Stimulated activated CD4-positive, alpha-beta T cell treated with anti-CD3 and anti-CD28 coated beads, Interleukin-2, amount 100 ng/mL, for 48 hours (primary cell): ENCODE results near the gene LASP1NB.
"Not testable (repeated sequence)": the region's sequence is repeated elsewhere in the genome, so short reads cannot be mapped to it uniquely, and the experiment has no call there.

Source experiments
- DNase-seq, 2 donors: peaks; one replicate each; pipeline ENCODE4 v3.0.0-alpha.2; 2020

The LASP1NB gene

GRCh38 chr17:38897671-38898290 lies 27.6 kb upstream of the LASP1NB start:
- no peak for DNase-seq

- DNase-seq: peak in 1 of 2 donors; percentile 21
Measured at GRCh38 chr17:38898291-38898679, 27.1 kb upstream of the LASP1NB start.

DNA sequence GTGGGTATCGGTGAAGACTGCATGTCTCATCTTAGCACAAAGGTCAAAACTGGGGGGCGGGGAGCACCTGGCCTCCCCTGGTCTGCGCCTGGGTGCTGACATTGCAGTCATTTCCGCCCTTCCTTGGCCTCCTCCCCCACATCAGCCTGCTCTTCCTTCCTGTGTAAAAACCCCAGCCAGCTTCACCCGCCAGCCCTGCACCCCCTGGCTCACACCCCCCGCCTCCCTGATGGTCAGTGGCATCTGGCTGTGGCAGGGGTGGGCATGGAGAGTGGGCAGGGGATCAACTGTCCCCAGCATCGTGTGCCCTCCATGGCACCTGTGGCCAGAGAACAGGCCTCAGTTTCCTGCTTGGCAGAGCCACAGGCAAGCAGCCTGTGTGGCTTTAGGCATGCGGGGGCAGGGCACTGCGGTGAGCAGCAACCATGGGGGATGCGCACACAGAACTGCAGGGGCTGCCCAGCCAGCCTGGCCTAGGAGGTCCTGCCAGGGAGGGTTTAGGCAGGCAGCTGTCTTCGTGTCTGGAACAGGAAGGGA lies 26.5 kb upstream of the LASP1NB start:
- DNase-seq: peak; percentile 73 to 79

DNA sequence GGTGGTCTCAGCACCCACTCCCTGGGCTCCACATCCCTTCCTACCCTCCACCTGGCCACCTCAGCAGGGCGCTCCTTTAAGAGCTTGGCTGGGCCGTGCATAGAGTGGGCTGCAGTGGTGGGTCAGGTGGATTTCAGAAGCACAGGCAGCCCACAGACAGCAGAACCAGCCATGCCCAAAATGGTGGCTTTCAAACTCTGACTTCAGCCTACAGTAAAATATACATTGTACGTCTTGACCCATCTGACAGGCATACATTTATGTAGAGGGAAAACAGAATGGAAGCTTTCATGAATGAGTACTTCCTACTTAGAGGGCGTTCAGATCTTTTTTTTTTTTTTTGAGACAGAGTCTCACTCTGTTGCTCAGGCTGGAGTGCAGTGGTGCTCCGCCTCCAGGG lies 26.0 kb upstream of the LASP1NB start:
- no peak for DNase-seq

DNA sequence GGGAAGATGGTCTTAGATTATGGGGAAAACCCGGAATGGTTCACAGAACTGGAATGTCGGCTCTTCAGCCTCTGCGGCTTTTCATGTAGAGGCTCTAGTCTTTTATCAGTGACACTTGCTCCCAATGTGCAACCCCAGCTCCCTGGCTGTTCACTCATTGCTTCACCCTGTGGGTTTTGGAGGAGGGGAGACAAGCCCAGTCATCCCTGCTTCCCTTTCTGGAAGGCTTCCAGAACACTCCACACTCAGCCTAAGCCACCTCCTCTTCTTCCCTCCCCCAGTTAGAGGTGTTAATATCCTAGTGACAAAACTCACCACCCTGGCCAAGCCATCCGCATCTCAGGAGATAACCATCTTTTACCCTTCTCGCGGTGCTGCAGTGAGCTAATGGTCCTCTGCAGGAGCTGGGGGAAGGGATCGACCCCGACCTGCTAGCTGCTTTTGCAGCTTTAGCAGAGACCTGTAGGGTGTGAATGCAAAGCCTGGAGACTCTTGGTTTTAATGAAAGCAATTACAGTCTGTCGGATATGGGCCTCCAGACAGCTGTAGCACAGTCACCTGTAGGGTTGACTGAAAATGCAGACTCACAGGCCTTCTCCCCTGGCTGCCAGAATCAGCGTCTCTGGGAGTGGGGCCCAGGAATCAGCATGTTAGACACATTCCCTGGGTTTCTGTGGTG lies 24.3 kb upstream of the LASP1NB start:
- no peak for DNase-seq

DNA sequence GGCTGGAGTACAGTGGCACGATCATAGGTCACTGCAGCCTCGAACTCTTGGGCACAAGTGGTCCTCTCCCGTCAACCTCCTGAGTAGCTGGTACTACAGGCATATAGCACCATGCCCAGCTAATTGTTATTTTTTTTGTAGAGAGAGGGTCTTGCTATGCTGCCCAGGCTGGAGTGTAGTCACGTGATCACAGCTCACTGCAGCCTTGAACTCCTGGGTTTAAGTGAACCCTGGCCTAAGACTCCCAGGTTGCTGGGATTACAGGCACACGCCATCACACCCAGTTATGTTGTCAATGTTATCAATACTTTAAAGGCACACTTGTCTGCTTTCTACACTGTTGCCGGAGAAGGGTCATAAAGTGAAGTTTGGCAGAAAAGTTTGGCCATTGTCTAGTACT lies 22.0 kb upstream of the LASP1NB start:
- DNase-seq: no peak

GRCh38 chr17:38904892-38905291 lies 20.5 kb upstream of the LASP1NB start:
- DNase-seq: no peak

GRCh38 chr17:38905375-38905774 lies 20.0 kb upstream of the LASP1NB start:
- DNase-seq: no peak

DNA sequence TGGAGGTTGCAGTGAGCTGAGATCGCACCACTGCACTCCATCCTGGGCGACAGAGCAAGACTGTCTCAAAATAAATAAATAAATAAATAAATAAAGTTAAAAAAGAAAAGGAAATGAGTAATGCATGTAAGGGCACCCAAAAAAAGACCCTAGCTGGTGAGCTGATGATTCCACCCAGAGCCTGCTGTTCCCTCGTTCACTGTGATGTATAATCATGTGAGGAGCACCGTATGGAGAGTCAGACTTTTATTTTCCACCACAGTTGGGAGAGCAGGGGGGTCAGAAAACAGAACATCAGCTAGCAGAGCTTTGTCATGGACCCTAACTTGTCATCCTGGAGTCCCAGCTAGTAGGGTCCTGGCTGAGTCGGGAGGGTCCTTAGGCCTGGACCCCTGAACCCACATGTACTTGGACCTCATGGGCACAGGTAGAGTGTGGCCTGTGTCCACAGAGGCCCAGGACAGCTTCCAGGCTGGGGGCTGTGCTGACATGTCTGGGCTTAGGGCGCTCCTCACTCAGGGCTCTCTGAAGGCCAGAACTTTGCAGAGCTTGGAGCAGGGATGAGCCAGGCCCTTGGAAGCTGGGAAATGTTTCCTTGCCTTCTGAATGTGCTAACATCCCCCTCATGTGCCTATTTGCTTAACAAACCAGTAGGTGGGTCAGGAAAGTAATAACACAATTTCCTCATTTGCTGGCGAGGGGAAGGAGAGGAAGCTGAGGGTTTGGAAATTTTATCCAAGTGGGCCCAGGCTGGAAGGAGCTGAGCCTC lies 18.8 kb upstream of the LASP1NB start:
- no peak for DNase-seq

- DNase-seq: no peak
Measured at GRCh38 chr17:38907930-38908675, 17.3 kb upstream of the LASP1NB start.

DNA sequence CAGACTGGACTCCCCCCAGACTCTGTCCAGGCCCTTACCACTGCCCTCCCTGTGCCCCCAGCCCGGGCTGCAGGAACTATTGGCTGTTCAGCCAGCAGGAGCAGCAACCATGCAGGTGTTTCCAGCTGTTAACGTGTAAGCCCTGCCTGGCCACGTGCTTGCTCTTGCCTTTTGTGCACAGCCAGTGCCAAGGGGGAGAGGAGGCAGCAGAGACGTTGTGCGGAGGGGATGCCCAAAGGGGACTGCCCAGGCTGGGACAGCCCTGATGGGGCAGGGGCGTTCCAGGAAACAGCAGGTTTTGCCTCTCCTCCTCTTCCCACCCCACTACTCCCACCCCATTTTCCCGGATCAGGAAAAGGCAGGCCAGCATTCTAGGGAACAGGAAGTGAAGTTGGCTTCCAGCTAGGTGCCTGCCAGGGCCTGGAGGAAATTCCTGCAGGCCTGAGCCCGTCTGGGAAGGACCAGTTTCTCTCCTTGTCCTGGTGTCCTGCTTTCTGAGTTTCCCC lies 16.7 kb upstream of the LASP1NB start:
- DNase-seq: no peak

DNA sequence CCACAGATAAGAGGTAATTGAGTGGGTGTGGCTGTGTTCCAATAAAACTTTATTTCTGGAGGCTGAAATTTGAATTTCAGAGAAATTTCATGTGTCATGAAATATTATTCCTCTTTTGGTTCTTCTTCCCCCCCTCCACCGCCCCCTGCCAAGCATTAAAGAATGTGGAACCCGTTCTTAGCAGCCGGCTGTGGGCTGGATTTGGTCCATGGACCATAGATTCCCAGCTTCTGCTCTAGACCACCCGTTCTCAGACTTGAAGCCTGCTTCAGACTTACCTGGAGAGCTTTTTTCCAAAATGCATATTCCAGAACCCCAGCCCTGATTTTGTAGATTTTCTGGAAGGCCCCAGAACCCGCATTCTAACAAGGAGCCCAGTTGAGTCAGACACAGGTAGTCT lies 15.1 kb upstream of the LASP1NB start:
- DNase-seq: no peak

DNA sequence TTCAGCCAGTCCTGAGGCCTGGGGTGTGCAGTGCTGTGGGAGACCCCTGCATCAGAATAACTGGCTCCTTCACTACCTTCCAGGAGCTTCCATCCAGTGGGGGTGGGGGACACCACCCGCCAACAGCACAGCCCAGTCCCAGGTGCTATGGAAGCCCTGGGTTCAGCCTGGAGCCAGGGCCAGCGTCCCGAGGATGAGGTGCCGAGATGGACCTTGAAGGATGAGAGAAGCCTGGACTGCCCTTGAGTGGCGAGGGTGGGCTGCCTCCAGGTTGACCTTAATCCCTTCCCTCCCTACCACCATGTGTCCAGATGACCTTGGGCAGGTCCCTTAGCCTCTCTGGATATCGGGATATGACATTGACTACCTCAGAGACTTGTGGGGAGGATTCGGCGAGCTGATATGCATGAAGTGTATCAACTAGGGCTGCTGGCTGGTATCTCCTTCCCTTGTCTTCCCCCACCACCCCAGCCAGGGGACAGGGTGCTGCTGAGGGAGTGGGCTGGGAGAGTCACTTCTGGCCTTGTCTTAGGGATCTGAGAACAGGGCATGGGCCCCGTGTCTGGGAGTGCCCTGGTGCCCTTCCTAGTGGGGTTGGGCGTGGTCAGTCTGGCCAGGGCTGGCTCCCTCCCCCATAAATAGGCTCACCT lies 14.2 kb upstream of the LASP1NB start:
- no peak for DNase-seq

GRCh38 chr17:38911731-38912081 lies 13.7 kb upstream of the LASP1NB start:
- not testable (repeated sequence) for DNase-seq

GRCh38 chr17:38912221-38912813 lies 13.1 kb upstream of the LASP1NB start:
- no peak for DNase-seq

DNA sequence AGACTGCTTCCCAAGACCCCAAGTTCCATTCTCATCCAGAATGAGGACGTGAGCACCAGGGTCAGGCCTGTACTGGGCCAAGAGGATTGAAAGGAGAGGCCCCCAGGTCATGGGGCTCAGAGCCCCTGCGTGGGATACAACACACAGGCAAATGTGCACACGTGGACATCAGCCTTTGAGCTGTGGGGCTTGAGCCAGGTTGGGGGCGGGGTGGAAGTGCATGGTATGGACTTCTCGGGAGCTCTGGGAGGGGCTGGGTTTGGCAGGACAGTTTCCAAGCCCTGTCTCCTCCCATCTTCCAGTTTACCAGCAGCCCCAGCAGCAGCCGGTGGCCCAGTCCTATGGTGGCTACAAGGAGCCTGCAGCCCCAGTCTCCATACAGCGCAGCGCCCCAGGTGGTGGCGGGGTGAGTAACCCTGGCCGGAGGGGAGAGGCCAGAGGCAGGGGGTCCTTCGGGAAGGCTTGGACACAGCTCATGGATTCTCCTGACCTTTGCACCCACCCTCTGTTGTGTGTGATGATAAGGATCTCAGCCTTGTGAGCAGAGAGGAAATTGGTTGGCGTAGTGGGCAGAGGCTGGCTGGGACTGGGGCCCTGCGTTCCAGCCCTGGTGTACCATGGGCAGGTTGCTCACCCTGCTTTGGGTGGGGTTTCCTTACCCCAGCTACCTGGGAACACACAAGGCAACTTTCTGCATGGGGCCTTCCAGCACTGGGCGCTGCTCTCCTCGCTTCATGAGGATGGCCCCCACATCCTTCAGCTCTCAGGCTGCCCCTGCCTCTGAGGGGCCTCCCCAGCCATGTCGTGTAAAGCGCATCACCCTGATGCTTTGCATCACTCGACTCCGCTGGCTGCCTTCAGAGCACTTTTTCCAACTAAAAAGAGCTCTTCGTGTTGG lies 10.4 kb upstream of the LASP1NB start:
- no peak for DNase-seq

DNA sequence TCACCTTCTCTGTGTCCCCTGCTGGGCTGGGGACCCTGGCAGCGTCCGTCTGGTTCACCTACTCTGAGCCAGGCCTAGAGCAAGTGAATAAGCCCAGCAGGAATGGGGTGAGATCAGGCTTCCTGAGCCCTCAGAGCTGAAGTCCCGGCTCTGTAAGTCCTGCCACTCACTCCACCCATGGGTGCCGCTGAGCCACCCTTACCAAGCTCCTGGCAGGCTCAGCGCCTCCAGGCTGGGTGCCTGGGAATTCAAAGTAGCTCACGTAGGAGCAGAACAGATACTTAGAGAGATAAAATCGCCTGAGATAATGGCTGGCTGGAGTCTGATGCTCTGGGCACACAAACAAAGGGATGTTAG lies 9.8 kb upstream of the LASP1NB start:
- DNase-seq: no peak

DNA sequence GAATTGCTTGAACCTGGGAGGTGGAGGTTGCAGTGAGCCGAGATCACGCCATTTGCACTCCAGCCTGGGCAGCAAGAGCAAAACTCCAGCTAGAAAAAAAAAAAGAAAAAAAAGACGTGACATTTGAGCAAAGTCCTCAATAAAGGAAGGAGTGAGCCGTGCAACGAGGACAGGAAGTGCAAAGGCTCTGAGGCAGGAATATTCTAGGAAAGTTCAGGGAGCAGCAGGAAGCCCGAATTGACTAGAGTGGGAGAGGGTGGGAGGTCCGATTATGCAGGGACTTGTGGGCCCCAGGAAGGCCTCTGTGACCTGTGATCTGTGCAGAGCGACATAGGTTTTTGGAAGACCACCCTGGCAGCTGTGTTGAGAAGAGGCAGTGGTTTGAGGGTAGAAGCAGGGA lies 8.6 kb upstream of the LASP1NB start:
- DNase-seq: no peak

GRCh38 chr17:38917259-38917658 lies 8.2 kb upstream of the LASP1NB start:
- DNase-seq: no peak

DNA sequence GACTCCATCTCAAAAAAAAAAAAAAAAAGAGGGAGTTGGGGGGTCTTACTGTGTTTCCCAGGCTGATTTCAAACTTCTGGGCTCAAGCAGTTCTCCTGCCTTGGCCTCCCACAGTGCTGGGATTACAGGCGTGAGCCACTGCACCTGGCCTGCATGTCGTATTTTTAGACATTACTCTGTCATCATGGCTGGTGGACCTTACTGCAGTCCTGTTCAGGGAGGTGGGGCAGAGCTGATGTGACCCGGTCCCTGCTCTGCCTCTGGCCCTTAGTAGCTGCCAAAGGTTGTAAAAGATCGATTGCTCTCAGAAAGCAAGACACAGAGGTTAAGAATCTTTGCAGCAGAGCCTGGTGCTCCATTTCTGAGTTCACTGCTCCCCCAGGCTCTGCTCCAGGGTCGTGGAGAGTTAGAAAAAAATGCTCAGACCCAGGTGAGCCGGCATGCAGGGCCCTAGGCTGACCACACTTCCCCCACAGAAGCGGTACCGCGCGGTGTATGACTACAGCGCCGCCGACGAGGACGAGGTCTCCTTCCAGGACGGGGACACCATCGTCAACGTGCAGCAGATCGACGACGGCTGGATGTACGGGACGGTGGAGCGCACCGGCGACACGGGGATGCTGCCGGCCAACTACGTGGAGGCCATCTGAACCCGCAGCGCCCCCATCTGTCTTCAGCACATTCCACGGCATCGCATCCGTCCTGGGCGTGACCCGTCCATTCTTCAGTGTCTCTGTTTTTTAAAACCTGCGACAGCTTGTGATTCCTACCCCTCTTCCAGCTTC lies 7.1 kb upstream of the LASP1NB start:
- DNase-seq: no peak
